CD4-positive, alpha-beta T cell treated with Interleukin-12 subunit alpha and Interleukin-12 subunit beta, for 1 hour (primary cell): ENCODE measurements around the gene MIEN1.
"Not testable (repeated sequence)": the region's sequence is repeated elsewhere in the genome, so short reads cannot be mapped to it uniquely, and the experiment has no call there.

Source experiments
- DNase-seq: peaks from one replicate; pipeline ENCODE4 v3.0.0-alpha.2; 2020

MIEN1 gene

DNA sequence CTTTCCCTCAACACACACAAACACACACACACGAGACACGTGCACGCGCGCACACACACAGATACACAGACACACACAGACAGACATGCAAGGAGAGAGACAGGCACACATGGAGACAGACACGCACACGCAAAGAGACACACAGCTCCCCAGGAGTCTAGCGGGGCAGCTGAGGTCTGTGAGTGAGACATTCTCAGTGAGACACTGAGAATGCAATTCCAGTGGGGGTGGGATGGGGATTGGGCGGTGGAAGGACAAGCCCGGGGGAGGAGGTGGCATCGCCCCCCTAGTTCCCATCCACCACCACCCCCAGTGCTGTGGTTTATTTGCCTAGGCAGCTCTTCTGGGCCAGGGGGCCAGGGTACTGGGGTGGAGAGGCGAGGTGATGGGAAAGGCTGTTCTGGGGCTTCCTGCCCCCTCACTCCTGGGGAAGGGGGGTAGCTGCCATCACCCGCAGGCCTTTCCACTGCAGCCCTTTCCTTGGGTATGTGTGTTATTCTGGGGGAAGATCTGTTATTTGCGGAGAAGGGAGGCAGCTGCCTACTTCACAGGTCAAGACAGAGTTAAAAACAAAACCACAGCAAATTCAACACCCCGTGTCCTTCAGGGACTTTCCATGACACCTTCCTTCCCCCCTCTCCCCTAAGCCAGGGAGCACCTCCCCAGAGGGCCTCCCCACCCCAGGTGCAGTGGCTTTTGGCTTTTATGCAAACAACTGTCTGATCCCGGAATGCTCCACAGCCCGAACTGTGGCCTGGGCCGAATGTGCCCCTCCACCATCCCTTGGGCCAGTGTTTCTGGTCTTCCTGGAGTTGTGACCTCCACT is 25.4 kb upstream of the MIEN1 start:
- peak; percentile 81 for DNase-seq

DNA sequence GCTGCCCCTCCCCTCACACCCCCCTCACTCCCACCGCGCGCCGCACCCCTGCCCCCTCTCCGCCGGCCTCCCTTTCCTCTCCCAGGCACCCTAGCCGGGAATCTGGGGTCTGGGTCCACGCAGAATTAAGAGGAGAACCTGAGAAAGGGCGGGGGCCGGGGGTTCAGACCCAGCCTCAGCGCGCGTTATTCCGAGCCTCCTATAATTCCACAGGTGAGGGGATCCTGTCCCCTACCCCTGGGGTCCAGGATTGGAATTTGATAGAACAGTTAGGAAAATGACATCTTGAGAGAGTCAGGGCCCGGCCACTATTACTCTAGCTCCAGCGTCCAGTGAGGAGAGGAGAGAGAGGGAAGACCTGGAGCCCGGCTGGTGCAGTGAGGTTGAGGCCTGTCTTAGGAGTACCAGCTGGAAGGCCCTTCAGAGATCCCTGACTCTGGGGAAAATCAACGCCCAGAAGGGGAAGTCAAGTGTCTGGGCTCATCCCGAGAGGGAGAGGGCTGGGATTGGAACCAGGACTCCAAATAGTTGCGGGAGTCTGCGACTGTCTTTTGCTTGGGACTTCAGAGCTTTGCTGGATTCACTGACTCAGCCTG is 24.7 kb upstream of the MIEN1 start:
- DNase-seq: no peak

DNA sequence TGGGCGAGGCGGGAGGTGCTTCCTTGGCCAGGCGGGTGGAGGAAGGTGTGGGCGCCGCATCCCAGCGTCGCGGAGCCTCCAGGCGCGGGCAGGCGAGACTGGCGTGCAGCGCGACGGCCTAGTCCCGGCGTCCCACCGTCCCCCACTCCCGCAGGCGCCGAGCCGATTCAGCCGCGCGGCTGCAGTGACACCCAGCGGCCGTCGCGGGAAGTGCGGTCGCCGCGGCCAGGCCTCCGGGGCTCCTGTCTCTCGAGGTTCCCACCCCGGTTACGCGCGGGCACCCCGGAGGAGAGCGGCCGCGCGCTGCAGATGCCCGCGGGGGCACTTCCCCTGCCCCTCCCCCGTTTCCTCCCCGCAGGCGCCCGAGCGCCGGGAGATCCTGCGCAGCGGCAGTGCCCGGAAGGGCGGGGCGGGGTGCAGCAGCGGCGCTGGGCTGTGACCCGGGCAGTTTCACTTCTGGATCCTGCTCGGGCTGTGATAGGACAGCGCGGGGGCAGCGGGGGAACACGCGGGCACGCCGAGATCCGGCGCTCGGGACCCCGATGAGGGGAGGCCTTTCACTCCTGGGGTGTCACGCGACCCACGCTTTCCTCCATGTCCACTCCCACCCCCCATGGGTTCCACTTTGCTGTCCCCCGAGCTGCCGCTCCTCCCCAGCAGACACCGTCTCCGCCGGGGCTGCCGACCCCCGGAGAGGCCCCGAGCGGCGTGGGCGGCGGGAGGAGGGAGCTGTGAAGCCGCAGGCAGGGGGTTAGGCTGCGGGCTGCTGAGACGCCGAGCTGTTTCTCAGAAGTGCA is 24.0 kb upstream of the MIEN1 start:
- peak; percentile 99 for DNase-seq

DNA sequence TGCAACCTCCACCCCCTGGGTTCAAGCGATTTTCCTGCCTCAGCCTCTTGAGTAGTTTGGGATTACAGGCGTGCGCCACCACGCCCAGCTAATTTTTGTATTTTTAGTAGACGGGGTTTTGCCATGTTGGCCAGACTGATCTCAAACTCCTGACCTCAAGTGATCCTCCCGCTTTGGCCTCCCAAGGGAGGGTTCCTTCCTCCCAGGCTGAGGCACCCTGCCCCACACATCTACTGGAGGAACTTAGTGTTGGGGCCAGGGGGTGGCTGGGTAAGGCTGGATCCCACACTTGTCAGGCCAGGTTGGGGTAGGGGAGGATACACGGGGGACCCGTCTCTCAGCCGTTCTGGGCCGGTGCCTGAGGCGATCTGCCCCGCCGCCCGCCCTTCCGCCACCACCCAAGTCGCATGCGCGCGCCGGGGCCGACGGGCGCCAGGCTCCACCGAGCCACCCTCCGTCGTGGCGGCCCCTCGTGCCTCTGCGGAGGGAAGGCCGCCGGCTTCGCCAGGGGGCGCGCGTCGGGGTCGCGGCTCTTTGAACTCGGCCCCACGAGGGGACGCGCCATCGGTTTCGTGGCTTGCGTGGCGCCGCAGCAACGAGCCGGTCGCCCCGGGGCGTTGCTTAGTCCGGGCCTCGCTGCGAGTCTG is 23.3 kb upstream of the MIEN1 start:
- DNase-seq: peak; percentile 83

DNA sequence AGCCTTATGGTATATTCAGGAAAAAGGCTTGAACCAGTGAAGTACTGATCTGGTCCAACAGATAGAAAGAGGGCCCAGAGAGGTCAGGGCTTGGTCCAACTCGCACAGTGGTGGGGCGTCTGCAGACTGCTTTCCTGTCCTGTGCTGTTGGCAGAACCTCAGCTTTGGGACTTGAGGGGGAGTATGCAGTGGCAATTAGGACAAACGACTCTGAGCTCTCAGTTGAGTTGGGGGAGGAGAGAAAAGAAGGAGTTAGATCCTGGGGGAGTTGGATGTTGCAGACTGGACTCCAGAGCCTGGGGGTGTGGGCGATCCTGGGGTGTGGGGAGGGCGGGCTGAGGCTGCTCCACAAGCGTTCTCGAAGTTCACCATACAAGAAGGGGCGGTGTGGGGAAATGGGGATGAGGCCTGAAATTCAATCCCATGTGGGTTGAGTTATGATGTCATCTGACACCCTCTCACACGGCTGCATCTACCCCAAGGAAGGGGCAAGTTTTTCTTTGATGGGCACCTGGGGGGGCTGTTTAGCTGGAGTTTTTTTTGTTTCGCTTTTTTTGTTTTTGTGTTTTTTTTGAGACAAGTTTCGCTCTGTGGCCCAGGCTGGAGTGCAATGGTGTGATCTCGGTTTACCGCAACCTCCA is 22.0 kb upstream of the MIEN1 start:
- no peak for DNase-seq

DNA sequence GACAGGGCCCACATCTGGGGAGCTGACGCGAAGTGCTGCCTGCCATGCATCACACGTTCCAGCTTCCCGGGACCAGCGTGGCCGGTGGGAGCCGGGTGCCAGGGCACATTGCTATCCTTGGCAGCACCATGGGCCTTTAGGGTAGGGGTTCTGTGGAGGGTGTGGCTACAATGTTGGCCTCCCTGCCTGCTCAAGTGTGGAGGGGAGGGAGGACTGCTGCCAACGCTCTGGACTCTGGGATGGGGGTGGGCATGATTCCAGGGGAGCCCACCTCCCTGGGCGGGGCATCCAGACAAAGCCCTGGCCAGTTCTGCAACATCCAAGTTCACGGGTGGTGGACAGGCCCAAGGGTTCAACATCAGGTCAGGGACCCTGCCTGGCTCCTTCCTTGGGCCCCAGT is 21.3 kb upstream of the MIEN1 start:
- no peak for DNase-seq

DNA sequence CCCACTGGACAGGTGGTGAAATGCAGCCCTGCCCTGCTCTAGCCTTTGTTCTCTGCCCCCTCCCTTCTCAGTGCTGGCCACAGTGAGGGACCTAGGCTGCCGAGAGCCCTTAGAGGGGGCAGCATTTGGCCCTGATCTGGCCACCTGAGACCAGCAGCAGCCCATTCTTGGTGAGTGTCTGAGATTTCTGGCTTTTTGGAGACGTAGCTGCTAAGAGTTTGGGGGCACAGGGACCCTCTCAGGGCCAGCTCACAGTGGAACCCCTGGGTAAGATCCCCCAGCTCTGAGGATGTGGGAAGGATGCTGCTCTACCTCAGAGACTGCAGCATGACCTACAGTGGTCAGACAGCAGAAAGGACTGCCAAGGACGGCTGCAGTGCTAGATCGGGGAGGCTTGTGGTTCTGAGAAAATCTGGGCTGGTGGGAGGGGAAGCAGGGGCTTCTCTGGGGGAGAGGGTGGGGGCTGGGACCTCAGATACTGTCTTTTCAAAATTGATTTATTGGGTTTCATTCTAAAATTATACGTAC is 20.7 kb upstream of the MIEN1 start:
- DNase-seq: no peak

DNA sequence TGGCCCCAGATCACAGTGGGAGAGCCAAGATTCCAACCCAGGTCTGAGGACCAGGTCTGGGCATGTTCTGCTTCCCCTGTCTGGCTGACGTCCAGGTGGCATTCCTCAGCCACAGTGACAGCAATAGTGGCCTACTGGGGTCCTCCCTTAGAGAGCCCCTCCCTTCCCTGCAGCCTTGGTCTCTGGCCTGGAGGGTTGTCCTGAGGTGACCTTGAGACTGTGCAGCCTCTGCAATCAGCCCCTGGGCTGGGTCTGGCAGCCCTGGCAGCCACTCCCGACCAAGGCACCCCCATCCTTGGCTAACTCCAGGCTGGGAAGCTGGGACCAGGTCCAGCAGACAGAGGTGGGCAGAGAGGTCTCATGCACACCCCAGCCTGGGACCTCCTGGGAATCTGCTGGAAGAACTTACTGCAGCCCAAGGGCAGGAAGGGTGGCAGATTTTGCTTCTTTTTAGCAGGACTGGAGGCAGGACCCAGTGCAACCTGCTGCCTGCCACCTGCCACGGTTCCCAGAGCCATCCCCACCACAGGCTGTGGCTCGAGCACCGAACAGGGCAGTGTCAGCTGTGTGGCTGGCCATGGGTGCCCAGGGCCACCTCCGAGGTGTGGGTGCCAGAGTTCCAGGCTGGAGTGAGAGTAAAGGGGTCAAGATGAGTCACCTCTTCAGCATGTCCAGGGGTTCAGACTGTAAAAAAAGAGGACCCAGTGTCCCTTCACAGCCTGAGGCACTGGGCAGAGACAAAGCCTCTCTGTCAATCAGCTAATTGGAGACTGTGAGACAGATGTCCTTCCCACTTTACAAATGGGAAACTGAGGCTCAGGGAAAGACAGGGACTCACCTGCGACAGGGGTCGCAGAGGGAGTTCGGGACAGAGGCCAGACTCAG is 20.0 kb upstream of the MIEN1 start:
- DNase-seq: no peak

DNA sequence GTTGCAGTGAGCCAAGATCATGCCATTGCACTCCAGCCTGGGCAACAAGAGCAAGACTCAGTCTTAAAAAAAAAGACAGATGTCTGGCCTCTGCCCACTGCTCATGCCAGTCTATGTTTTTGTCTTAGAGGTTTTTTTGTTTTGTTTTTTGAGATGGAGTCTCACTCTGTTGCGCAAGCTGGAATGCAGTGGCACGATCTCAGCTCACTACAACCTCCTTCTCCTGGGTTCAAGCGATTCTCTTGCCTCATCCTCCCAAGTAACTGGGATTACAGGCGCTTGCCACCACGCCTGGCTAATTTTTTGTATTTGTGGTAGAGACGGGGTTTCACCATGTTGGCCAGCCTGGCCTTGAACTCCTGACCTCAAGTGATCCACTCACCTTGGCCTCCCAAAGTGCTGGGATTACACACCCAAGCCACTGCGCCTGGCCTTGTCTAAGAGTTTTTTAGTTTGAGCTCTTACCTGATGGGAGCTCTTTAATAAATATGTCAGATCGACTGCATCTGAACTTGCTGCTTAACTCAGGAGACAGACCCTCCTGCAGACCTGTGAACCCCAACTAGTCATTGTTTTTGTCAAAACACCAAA is 18.2 kb upstream of the MIEN1 start:
- not testable (repeated sequence) for DNase-seq

DNA sequence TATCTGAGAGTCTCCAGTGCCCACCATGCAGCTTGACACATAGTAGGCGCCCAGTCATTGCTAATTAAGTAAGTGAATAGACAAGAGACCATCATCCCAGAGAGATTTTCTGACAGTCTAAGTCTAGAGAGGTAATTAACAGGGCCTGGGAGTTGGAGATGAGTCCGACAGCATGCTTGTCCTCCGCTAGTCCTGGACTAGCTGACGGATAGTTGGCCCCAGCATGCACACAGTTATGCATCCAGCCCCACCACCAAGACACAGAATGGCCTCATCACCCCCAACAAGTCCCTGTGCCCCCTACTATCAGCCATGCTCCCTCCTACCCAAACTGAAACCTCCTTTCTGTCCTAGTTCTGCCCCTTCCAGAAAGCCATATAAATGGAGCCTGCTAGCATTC is 17.4 kb upstream of the MIEN1 start:
- DNase-seq: no peak

DNA sequence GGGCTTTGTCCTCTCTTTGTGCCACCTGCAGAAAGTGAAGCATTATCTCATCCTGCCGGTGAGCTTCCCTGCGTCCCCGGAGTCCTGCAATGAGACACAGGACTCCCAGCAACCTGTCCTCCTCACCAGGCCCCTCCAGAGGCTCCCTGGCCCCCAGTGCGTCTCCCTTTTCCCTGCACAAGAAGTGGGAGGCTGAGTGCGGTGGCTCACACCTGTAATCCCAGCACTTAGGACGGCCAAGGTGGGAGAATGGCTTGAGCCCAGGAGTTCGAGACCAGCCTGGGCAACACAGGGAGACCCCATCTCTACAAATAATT is 15.8 kb upstream of the MIEN1 start:
- no peak for DNase-seq

DNA sequence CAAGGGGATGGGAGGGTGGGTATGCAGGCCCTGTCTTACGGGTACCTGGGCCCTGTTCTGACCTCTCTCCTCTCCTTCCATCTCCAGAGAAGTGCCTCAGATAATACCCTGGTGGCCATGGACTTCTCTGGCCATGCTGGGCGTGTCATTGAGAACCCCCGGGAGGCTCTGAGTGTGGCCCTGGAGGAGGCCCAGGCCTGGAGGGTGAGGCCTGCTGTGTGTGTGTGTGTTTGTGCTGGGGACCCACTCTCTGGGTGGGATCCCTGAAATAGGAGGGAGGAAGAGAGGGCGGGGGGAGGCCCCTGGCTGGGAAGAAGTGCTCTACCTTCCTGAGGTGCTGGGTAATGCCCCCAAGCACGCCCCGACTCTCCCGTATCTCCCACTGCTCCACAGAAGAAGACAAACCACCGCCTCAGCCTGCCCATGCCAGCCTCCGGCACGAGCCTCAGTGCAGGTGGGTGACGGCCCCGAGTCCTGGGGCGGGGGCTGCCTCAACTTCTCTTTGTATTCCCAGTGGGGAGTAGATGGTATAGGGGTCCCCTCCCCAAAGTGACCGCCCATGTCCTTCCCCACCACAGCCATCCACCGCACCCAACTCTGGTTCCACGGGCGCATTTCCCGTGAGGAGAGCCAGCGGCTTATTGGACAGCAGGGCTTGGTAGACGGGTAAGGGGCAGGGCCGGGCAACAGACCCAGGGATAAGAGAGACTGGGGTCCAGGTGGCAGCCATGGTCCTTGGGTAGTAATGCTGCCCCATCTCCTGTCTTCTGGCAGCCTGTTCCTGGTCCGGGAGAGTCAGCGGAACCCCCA is 15.2 kb upstream of the MIEN1 start:
- no peak for DNase-seq

DNA sequence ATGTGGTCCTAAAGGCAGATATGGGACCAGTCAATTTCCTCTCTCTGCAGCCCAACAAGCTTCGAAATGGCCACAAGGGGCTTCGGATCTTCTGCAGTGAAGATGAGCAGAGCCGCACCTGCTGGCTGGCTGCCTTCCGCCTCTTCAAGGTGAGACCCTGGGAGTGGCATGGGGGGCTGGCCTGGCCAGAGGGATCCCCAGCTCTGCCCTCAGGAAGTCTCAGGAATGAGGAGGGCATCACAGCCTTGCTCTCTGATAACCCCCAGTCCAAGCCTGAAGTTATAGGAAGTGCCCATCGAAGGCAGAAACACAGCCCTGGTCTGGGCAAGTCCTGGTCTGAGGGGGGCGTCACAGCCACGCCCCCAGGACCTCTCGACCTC is 14.5 kb upstream of the MIEN1 start:
- no peak for DNase-seq

DNA sequence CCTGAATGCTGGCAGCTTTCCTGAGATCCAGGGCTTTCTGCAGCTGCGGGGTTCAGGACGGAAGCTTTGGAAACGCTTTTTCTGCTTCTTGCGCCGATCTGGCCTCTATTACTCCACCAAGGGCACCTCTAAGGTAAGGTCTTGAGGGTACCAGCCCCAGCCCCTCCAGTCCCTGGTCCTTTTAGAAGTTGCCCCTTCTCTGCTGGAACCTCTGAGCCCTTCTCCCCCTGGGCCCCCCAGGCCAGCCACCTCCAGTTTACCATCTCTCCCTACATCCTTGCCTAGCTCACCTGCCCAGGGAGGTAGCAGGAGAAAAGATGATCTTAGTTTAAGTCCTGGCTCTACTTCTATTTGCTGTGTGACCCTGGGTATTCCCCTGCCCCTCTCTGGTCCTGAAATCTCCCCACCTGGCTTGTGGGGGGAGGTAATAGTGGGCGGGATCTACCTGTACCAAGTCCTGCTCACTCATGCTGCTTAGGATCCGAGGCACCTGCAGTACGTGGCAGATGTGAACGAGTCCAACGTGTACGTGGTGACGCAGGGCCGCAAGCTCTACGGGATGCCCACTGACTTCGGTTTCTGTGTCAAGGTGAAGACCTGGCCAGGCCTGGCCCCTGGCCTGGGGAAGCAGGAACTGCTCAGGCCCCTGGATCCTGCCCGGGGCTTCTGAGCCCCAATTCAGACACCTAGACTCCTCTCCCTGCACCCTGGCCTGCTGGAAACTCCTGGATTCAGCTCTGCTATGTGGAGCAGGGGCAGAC is 13.9 kb upstream of the MIEN1 start:
- DNase-seq: no peak

DNA sequence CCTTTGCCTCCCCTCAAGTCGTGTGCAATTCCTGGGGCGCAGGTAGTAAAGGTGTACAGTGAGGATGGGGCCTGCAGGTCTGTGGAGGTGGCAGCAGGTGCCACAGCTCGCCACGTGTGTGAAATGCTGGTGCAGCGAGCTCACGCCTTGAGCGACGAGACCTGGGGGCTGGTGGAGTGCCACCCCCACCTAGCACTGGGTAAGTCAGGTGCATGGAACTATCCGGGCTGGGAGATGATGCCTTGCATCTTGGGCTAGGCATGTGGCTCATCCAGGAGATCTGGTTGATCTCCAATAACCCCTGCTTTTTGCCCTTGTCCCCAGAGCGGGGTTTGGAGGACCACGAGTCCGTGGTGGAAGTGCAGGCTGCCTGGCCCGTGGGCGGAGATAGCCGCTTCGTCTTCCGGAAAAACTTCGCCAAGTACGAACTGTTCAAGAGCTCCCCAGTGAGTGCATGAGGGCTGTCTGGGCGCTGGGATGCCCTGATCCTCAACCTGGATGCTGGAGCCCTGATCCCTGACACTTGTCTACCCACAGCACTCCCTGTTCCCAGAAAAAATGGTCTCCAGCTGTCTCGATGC is 12.6 kb upstream of the MIEN1 start:
- DNase-seq: no peak

DNA sequence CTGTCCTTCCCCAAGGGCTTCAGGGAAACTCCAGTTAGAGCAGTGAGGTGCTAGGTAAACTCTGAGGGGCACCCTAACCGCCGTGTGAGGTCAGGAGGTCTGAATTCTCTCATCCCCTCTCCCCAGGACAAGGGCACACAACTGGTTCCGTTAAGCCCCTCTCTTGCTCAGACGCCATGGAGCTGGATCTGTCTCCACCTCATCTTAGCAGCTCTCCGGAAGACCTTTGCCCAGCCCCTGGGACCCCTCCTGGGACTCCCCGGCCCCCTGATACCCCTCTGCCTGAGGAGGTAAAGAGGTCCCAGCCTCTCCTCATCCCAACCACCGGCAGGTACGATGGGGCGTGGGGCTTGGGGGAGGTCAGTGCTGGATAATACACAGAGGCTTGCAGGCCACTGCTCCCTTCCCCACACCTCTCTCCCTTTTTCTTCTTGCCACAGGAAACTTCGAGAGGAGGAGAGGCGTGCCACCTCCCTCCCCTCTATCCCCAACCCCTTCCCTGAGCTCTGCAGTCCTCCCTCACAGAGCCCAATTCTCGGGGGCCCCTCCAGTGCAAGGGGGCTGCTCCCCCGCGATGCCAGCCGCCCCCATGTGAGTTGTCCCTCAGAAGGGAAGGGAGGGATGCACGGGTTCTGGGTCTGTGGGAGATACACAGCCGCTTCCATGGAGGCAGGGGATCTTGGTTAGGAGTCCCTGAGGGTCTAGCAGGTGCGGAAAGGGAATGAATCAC is 12.0 kb upstream of the MIEN1 start:
- no peak for DNase-seq

DNA sequence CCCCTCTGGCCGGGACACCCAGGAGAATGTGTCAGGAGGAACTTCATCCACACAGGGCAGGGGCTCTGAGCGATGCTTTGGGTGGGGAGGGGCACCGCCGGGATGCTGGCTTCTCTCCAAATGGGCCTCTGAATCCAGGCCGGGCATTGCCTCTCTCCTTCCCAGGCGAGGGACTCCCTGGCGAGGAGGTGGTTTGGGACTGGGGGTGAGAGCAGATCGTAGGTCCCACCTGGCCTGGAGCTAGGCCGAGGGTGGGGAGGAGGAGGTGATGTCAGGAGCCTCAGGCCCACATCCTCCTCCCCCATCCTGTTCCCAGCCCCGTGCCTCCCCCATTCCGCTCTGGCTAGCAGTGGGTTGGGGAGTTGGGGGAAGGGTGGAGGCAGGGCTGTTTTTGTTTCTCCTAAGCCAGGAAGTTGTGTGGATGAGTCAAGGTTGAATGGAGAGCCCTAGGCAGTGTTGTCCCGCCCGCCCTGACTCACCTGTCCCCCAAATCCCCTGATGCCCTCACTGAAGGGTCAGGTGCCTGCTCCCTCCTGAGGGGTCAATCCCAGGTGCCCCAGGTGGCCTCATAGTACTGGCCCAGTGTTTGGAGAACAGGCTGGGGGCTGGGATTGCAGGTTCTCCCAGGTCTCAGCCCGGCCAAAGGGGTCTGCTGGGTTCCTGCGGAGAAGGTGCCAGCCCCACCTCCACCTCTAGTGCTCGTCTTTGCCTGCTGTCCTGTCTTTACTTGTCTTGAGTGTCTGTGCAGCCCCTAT is 10.2 kb upstream of the MIEN1 start:
- DNase-seq: no peak

DNA sequence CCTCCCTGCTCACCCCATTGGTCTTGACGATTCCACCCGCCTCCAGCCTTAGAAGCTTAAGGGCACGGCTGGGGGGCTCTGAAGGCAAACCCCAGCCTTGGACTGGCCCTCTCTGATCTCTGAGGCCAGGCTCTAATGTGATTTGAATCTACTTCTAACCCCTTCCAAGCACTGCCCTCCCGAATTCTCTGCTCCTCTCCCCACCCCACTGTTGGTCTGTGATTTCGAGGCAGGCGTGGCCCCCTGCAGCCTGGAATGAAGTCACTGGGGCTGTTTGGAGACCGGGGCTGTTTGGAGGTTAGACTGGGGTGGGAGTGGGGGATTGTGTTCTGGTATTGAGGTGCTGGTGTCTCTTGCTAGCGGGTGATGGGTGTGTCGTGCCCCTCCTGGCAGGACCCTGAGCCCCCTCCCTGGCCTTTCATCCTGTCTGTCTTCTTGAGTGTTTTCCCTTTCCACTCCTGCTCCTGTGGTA is 9.6 kb upstream of the MIEN1 start:
- no peak for DNase-seq
